D721Med (cell line): Measurements from ENCODE around the gene SH3BP1.

ENCODE experiments used
- DNase-seq: peaks from one replicate; pipeline ENCODE4 v3.0.0; 2011; ENCODE audit warnings: low spot score; ENCODE audit not compliant: insufficient read length
- FAIRE-seq: peaks from 2 replicates; lab custom pipeline; 2011; peaks lifted over from hg19 to GRCh38; lab: Jason Lieb, UNC
- CTCF ChIP-seq: IDR thresholded peaks from 2 replicates; pipeline ENCODE4 v1.5.1; 2012; ENCODE audit warnings: mild to moderate bottlenecking, control low read depth; ENCODE audit not compliant: insufficient read depth; ENCODE audit errors: missing control alignments

Gene SH3BP1

GRCh38 chr22:37664249-37665101 is 25.0 kb downstream of the SH3BP1 start:
- TF ChIP-seq CTCF: no peak
- FAIRE-seq (no peak), DNase-seq (no peak)

- DNase-seq (no peak), FAIRE-seq (no peak)
- no peak for TF ChIP-seq CTCF
Observed at GRCh38 chr22:37665487-37665886, 26.0 kb downstream of the SH3BP1 start.

GRCh38 chr22:37669586-37669985 is 30.1 kb downstream of the SH3BP1 start:
- TF ChIP-seq CTCF: no peak
- DNase-seq: no peak
- FAIRE-seq: no peak

- no peak for TF ChIP-seq CTCF
- no peak for DNase-seq
- FAIRE-seq: no peak
Observed at GRCh38 chr22:37672206-37672919, 32.9 kb downstream of the SH3BP1 start.

GRCh38 chr22:37672920-37673455 is 33.5 kb downstream of the SH3BP1 start:
- DNase-seq: no peak
- no peak for FAIRE-seq
- no peak for TF ChIP-seq CTCF

GRCh38 chr22:37674248-37674647 is 34.8 kb downstream of the SH3BP1 start:
- FAIRE-seq: no peak
- no peak for DNase-seq

More at GRCh38 chr22:37674248-37674647, 34.8 kb downstream of the SH3BP1 start:
- no peak for TF ChIP-seq CTCF
